ENCODE measurements around the gene OR10H2.
"Not testable (repeated sequence)": the region's sequence is repeated elsewhere in the genome, so short reads cannot be mapped to it uniquely, and the experiment has no call there.

The OR10H2 gene, protein sequence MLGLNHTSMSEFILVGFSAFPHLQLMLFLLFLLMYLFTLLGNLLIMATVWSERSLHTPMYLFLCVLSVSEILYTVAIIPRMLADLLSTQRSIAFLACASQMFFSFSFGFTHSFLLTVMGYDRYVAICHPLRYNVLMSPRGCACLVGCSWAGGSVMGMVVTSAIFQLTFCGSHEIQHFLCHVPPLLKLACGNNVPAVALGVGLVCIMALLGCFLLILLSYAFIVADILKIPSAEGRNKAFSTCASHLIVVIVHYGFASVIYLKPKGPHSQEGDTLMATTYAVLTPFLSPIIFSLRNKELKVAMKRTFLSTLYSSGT

DNA sequence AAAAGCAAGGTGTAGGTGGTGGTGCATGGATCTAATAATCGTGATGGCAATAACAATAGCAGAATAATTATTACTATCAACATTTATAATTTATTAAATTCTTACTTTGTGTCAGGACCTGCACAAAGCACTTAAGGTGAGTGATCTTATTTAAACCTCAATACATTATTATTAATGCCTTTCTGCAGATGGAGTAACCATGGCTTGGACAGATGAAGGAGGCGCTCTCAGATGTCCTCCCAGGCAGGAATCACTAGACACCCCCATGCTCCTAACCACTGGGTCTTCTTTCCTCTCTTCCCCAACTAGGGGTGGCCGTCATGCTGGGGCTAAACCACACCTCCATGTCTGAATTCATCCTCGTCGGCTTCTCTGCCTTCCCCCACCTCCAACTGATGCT is at the start of gene OR10H2:
Gene OR10H2 (plus strand): TSS at position 301 of the 400 bp plus-strand sequence. CDS start 20 bp downstream, at position 321.
- no peak for DNase-seq (ENCODE audit: low read depth, low spot score)

DNA sequence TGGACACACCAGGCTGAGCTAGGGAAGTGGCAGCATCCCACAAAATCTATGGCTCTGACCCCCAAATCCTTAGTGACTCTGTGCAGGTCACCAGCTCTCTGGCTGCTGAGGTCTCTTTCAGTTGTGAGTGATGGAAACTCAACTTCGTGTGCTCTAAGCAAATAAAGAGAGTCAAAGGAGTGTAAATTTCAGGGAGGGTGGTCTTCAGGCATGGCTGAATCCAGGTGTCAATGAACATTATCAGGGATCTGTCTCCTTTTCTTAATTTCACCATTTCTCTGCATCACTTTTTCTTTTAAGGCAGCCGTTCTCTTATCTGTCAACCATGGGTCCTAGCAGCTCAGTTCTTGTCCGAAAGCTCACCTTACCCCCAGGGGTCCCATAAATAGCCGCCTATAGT is 48.7 kb upstream of the OR10H2 start:
- DNase-seq (ENCODE audit: low read depth, low spot score) = no peak

DNA sequence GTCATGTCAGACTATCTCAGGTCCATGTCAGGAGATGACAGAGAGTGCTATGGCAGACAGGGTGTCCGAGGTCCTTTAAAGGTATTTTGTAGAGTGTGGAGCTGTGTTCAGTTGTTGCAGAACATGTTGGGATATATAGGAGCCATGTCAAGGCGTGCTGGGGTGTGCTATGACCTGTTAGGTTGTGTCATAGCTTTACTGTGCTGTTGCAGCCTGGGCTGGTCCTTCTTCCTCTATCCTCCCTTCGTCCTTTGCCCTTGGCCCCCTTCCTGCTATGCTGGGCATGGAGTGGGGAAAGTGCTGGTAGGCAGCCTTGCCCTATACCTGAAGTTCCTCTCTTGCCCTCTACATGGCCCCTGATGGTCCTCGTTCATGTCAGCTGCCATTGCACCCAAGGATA is 48.0 kb upstream of the OR10H2 start:
- not testable (repeated sequence) for DNase-seq (ENCODE audit: low read depth, low spot score)

GRCh38 chr19:15680478-15681322 is 47.1 kb upstream of the OR10H2 start:
- no peak for DNase-seq (ENCODE audit: low read depth, low spot score)

DNA sequence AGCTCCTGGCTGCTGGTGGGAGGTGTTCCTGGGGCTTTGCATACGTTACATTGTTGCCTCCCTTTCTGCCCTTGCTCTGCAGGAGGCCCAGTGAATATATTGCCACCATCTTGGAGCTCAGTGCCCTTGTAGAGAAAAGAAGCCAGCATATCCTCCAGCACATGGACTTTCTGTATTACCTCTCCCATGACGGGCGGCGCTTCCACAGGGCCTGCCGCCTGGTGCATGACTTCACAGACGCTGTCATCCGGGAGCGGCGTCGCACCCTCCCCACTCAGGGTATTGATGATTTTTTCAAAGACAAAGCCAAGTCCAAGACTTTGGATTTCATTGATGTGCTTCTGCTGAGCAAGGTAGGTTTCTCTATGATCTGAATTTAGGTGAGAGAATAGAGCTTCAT is 44.4 kb upstream of the OR10H2 start:
- no peak for DNase-seq (ENCODE audit: low read depth, low spot score)

- DNase-seq (ENCODE audit: low read depth, low spot score) = no peak
These were observed 43.0 kb upstream of the OR10H2 start for GRCh38 chr19:15684828-15685227.

DNA sequence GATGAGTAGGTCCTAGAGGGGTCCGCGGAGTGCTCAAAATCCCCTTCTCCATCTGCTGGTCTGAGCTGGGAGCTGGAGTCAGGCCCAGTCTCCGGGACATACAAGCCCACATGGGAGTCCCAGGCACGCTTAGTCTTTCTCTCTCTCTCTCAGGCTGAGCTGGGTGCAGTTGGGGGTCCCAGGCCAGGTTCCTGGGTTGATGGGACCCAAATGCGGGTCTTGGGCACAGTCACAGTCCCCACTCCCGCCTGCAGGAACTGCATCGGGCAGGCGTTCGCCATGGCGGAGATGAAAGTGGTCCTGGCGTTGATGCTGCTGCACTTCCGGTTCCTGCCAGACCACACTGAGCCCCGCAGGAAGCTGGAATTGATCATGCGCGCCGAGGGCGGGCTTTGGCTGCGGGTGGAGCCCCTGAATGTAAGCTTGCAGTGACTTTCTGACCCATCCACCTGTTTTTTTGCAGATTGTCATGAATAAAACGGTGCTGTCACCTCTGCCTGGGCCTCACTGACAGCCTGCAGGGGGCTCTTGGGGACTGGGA is 31.1 kb upstream of the OR10H2 start:
- no peak for DNase-seq (ENCODE audit: low read depth, low spot score)

GRCh38 chr19:15701757-15702533 is 25.9 kb upstream of the OR10H2 start:
- no peak for DNase-seq (ENCODE audit: low read depth, low spot score)

- no peak for DNase-seq (ENCODE audit: low read depth, low spot score)
These were observed 25.3 kb upstream of the OR10H2 start for GRCh38 chr19:15702534-15702930.

GRCh38 chr19:15714638-15715037 is 13.2 kb upstream of the OR10H2 start:
- no peak for DNase-seq (ENCODE audit: low read depth, low spot score)

GRCh38 chr19:15715642-15716041 is 12.2 kb upstream of the OR10H2 start:
- DNase-seq (ENCODE audit: low read depth, low spot score) = no peak

DNA sequence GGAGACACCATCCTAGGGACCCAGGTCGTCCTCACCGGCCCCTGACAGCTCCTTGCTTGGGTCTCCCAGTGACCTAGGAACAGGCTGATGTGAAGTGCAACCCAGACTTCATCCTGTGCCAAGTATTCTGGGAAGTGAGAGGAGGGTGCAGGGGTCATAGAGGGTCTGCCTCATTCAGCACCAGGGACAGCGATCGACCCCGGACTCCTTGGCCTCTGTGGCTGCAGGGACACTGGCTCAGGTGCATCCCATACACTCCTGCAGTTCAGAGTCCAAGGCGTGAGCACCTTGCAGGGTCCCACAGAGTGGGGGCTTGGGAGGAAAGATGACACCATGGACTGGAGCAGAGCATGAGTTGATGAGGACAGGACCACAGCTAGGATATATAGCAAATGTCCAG is 10.0 kb upstream of the OR10H2 start:
- DNase-seq (ENCODE audit: low read depth, low spot score) = no peak

DNA sequence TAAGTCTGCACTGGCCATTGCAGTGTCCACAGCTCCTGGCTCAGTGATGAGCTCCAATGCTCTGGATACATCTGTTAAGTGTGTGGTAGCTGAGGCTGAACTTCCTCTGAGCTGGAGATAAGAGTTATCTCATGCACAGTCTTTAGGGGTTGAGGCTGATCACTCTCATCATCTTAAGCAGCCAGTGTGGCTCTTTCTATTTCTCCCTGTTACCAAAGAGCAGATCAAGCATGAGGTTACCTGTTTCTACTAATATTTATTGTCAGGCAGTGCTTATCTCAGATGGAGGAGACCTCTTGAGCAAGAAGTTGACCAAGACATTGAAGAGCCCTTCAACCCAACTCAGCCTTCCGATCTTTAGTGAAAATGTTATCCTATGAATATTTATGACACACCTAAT is 6.6 kb upstream of the OR10H2 start:
- DNase-seq (ENCODE audit: low read depth, low spot score) = no peak

DNA sequence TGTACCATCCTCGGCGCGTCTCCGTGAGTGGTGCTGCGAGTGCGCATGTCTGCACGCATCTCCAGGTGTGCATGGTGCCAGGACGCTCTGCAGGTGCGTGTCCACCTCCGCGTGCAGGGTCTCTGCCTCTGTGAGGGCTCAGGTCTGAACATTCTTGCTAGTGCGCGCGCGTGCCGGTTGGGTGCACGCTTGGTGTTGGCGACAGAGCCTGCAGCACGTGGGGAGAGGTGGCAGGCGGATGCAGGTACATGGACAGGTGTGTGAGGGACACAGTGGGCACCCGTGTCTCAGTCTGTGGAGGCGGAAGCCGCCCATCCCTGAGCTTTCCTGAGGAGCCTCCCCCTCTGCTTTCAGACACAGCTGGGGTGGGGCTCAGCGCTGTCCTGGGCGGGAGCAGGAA is 4.9 kb upstream of the OR10H2 start:
- DNase-seq (ENCODE audit: low read depth, low spot score) = no peak

GRCh38 chr19:15730538-15730937 is 2.7 kb downstream of the OR10H2 start:
- DNase-seq (ENCODE audit: low read depth, low spot score) = no peak

DNA sequence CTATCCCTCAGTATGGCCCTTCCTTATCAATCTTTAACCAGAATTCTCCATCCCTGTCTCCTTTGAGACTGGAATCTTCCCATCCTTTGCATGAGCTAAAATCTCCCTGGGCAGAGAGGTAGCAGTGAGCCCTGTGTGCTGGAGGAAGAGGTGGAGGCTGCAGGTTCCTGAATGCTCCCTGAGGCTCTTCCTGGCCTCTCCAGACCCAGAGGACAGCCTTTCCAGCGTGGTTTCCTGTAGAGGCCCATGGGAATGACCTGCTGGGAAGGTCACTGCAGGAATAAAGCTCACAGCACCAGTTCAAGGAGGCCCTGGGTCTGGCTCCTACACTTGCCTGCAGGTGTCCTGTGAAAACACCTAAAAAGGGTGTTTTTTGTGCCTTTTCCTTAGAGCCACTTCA is 4.6 kb downstream of the OR10H2 start:
- no peak for DNase-seq (ENCODE audit: low read depth, low spot score)

DNA sequence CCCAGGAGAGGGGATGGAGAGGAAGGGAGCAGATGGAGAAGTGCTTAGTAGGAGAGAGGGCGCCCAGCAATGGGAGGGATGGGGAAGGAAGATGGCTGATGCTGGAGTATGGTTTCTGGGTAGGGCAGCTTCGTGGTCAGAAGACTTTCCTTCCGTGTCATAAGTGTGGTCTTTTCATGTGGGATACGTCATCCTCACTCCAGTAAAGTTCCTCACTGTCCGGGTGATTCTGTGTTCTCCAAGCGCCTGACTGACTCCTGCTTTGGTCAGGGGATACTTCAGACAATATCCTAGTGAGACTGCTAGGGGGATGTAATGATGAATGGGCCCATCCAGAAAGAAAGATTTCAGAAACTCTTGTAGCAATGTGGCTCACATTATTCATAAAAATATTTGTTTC is 6.1 kb downstream of the OR10H2 start:
- DNase-seq (ENCODE audit: low read depth, low spot score) = no peak

- no peak for DNase-seq (ENCODE audit: low read depth, low spot score)
These were observed 9.9 kb downstream of the OR10H2 start, which contains the start of gene OR10H3 for GRCh38 chr19:15737722-15738121. TSS of gene OR10H3 (plus strand) at chr19:15737985. CDS start at chr19:15741393, 3,408 bp downstream.

- DNase-seq (ENCODE audit: low read depth, low spot score) = no peak
These were observed 13.0 kb downstream of the OR10H2 start for GRCh38 chr19:15740785-15741184.

DNA sequence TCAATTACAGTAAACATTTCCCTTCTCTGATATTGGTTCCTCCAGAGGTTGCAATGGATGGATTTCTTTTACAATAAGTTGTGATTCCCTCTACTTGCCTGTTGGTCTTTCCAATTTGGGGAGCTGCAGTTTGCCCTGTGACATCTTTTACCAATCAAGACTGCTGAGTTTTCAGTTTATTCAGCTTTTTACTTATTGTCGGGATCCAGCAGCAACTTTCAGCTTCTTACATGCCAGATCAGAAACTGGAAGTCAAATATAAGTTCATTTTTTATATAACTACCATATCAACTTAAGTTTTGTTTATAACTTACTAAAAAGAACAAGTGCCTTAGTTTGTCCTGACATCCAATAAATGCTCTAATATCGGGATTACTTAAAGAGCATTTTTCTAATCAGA is 20.4 kb downstream of the OR10H2 start:
- no peak for DNase-seq (ENCODE audit: low read depth, low spot score)

- no peak for DNase-seq (ENCODE audit: low read depth, low spot score)
These were observed 30.6 kb downstream of the OR10H2 start for GRCh38 chr19:15758379-15758778.

All from activated CD4-positive, CD25-positive, alpha-beta regulatory T cell treated with anti-CD3 and anti-CD28 coated beads, Interleukin-2, amount 50 U/mL, for 16 hours (primary cell).